A549 (cell line): Measurements from ENCODE around the gene CCL24. TPM values are rescaled to one million over a fixed set of nuclear protein-coding genes. Genes with fewer than 3 reads are reported as not detected.

ENCODE experiments used
- ATAC-seq, 2 experiments: fragments of 200-7000 bp in 1 of 2; fragments of >200 bp in 1 of 2; cut with Nextera tagmentation in 1 of 2; cut with Tn5 transposase in 1 of 2; 3 replicates each; pipeline versions ENCODE4 v1.8.0 to v1.9.1; 2018 to 2020; ENCODE audit warnings: mild to moderate bottlenecking in 1 of 2, moderate library complexity in 1 of 2
- CTCF ChIA-PET: fragments of 300-600 bp; sonication (Branson Sonifier 250); formaldehyde crosslinking; extraction: SDS; loops from one replicate; lab custom pipeline; 2021; ENCODE audit warnings: antibody characterized with exemption, inconsistent platforms; lab: Yijun Ruan, JAX
- POLR2A ChIA-PET: fragments of 350-600 bp; formaldehyde crosslinking; extraction: SDS; loops from one replicate; lab custom pipeline; 2021; ENCODE audit warnings: antibody characterized with exemption, inconsistent platforms; lab: Yijun Ruan, JAX
- DNase-seq, 2 experiments: peaks; one replicate each; pipeline versions ENCODE4 v3.0.0 to v3.0.0-alpha.2; 2011 to 2016; ENCODE audit warnings: low read depth in 1 of 2, low spot score in 1 of 2
- FAIRE-seq: peaks from 2 replicates; lab custom pipeline; 2011; peaks lifted over from hg19 to GRCh38; lab: Jason Lieb, UNC
- H3K27ac ChIP-seq, 2 experiments: fragments of >200 bp; sonication (Bioruptor Twin); formaldehyde crosslinking; 3 replicates each; pipeline ENCODE4 v1.5.1; 2016 to 2017
- H3K4me1 ChIP-seq: fragments of >200 bp; sonication (Bioruptor Twin); formaldehyde crosslinking; 3 replicates; pipeline ENCODE4 v1.6.1; 2016
- H3K4me2 ChIP-seq: fragments of >200 bp; sonication (Bioruptor Twin); formaldehyde crosslinking; 3 replicates; pipeline ENCODE4 v1.6.1; 2016
- H3K4me3 ChIP-seq: fragments of >200 bp; sonication (Bioruptor Twin); formaldehyde crosslinking; 3 replicates; pipeline ENCODE4 v1.5.1; 2016
- H3K9me3 ChIP-seq: fragments of >200 bp; sonication (Bioruptor Twin); formaldehyde crosslinking; 3 replicates; pipeline ENCODE4 v1.6.1; 2016
- BHLHE40 ChIP-seq: IDR thresholded peaks from 2 replicates; pipeline ENCODE4 v1.6.1; 2012; ENCODE audit warnings: low read depth, low read length, inconsistent platforms
- CHD2 ChIP-seq: fragments of 150-350 bp; IDR thresholded peaks from 2 replicates; pipeline ENCODE4 v1.6.1; 2014; ENCODE audit warnings: low read length; ENCODE audit not compliant: partially characterized antibody
- CHD4 ChIP-seq: fragments of 200-600 bp; sonication (generic); IDR thresholded peaks from 2 replicates; pipeline ENCODE4 v1.6.1; 2016; ENCODE audit warnings: antibody characterized with exemption, mild to moderate bottlenecking, borderline replicate concordance
- E2F6 ChIP-seq: IDR thresholded peaks from 2 replicates; pipeline ENCODE4 v1.6.1; 2012; ENCODE audit warnings: low read depth, borderline replicate concordance
- EHF ChIP-seq: fragments of 250-450 bp; sonication (Bioruptor Pico); IDR thresholded peaks from 2 replicates; pipeline ENCODE4 v1.5.0; 2020; ENCODE audit warnings: mild to moderate bottlenecking
- EHMT2 ChIP-seq: fragments of 200-600 bp; sonication (generic); IDR thresholded peaks from 2 replicates; pipeline ENCODE4 v1.6.1; 2016; ENCODE audit warnings: antibody characterized with exemption, low read depth, mild to moderate bottlenecking, moderate library complexity
- ELK1 ChIP-seq: fragments of 150-350 bp; IDR thresholded peaks from 2 replicates; pipeline ENCODE4 v1.6.1; 2014; ENCODE audit warnings: low read depth, mild to moderate bottlenecking, low read length
- EP300 ChIP-seq, 2 experiments: fragments of >200 bp; sonication (Bioruptor Twin); formaldehyde crosslinking; IDR thresholded peaks; 2 replicates in 1 of 2; 3 replicates in 1 of 2; pipeline ENCODE4 v1.6.1; 2016 to 2017
- ESRRA ChIP-seq: fragments of 150-350 bp; IDR thresholded peaks from 2 replicates; pipeline ENCODE4 v1.6.1; 2014; ENCODE audit warnings: mild to moderate bottlenecking, low read length, borderline replicate concordance
- FOSL2 ChIP-seq, 2 experiments: fragments of 450-650 bp in 1 of 2; fragments of >200 bp in 1 of 2; sonication (Bioruptor Twin) in 1 of 2; formaldehyde crosslinking; IDR thresholded peaks; 2 replicates each; pipeline versions ENCODE4 v1.5.0 to v1.6.1; 2016 to 2020; ENCODE audit warnings: mild to moderate bottlenecking in 1 of 2, moderate library complexity in 1 of 2
- HDAC2 ChIP-seq: fragments of 200-600 bp; sonication (generic); IDR thresholded peaks from 2 replicates; pipeline ENCODE4 v1.6.1; 2016
- HEYL ChIP-seq: fragments of 250-450 bp; sonication (Bioruptor Pico); IDR thresholded peaks from 2 replicates; pipeline ENCODE4 v1.8.0; 2021; ENCODE audit warnings: mild to moderate bottlenecking, moderate library complexity
- JUNB ChIP-seq: fragments of >200 bp; sonication (Bioruptor Twin); formaldehyde crosslinking; IDR thresholded peaks from 2 replicates; pipeline ENCODE4 v1.6.1; 2016
- KDM5A ChIP-seq: fragments of 200-600 bp; sonication (generic); IDR thresholded peaks from 2 replicates; pipeline ENCODE4 v1.6.1; 2016; ENCODE audit warnings: antibody characterized with exemption, mild to moderate bottlenecking
- MAFK ChIP-seq: fragments of 450-650 bp; IDR thresholded peaks from 2 replicates; pipeline ENCODE4 v1.6.1; 2014; ENCODE audit not compliant: partially characterized antibody
- POLR2A ChIP-seq: IDR thresholded peaks from 2 replicates; pipeline ENCODE4 v1.6.1; 2012; ENCODE audit warnings: mild to moderate bottlenecking, low read length
- RAD21 ChIP-seq, 2 experiments: fragments of >200 bp in 1 of 2; sonication (Bioruptor Twin) in 1 of 2; formaldehyde crosslinking in 1 of 2; IDR thresholded peaks in 1 of 2; conservative IDR thresholded peaks in 1 of 2; 2 replicates in 1 of 2; 3 replicates in 1 of 2; pipeline ENCODE4 v1.6.1; 2012 to 2018; ENCODE audit warnings: inconsistent platforms in 1 of 2
- RARB ChIP-seq: fragments of 250-450 bp; sonication (Bioruptor Pico); IDR thresholded peaks from 2 replicates; pipeline ENCODE4 v1.8.0; 2021; ENCODE audit warnings: mild to moderate bottlenecking, moderate library complexity
- RCOR1 ChIP-seq: fragments of 150-350 bp; IDR thresholded peaks from 2 replicates; pipeline ENCODE4 v1.6.1; 2014; ENCODE audit warnings: antibody characterized with exemption, low read length, low read depth
- RNF2 ChIP-seq: fragments of 200-600 bp; sonication (generic); IDR thresholded peaks from 2 replicates; pipeline ENCODE4 v1.6.1; 2016; ENCODE audit warnings: low read depth, mild to moderate bottlenecking, antibody characterized with exemption, moderate library complexity, borderline replicate concordance
- SMC3 ChIP-seq: fragments of >200 bp; sonication (Bioruptor Twin); formaldehyde crosslinking; IDR thresholded peaks from 3 replicates; pipeline ENCODE4 v1.6.1; 2018; ENCODE audit warnings: inconsistent platforms
- TP53 ChIP-seq: fragments of 250-450 bp; sonication (Bioruptor Pico); IDR thresholded peaks from 2 replicates; pipeline ENCODE4 v1.5.0; 2021; ENCODE audit warnings: mild to moderate bottlenecking, moderate library complexity
- ZSCAN20 ChIP-seq: fragments of 250-450 bp; sonication (Bioruptor Pico); IDR thresholded peaks from 2 replicates; pipeline ENCODE4 v1.8.0; 2022; ENCODE audit warnings: mild to moderate bottlenecking, moderate library complexity
- WGBS: methylation state at CpG from one replicate; pipeline ENCODE4 v1.1.6; 2017; ENCODE audit errors: missing lambda C conversion rate; 5-methylcytosine and 5-hydroxymethylcytosine counted together
- polyA plus RNA-seq, 4 experiments: library from polyadenylated mRNA; depleted of rRNA in 3 of 4; stranded (reverse); fragments of >200 nt; fragmentation: RNase III in 1 of 4; extraction: RNeasy Plus Mini Kit Qiagen cat#74134 plus additional on column Dnase treatment in 1 of 4; gene quantifications; 2 replicates in 3 of 4; 3 replicates in 1 of 4; pipeline ENCODE4 v1.2.3, GENCODE V29; 2011 to 2017
- TF ChIP-seq, protein P1 (sequence below): IDR thresholded peaks from 2 replicates; pipeline ENCODE4 v1.6.1; 2012

CCL24 gene
- polyA plus RNA-seq, 2 of the 4 experiments (the other 2 are of a cell fraction): 0.14 TPM; not detected in 1

- FAIRE-seq: no peak
- 7% methylated on average over 1 of the region's 1 CpG for WGBS
Observed at GRCh38 chr7:75820688-75821087, 7.1 kb upstream of the CCL24 start.

GRCh38 chr7:75819711-75820110 is 6.1 kb upstream of the CCL24 start:
- H3K27ac ChIP-seq: no peak overlapping the region
- DNase-seq (no peak), ATAC-seq (no peak), FAIRE-seq (no peak)
- 0 out of 3 replicates have a peak, but pooled peaks cover 4% of the 10 kb centered on the region for H3K4me1 ChIP-seq
- ChIA-PET CTCF (no interaction called here), POLR2A (no interaction called here)
- WGBS: 54% methylated on average over 2 of the region's 2 CpGs
- H3K4me2 ChIP-seq: no peak overlapping the region
- TF ChIP-seq CHD2: no peak
- TF ChIP-seq BHLHE40: no peak
- TF ChIP-seq RNF2: no peak
- no peak for TF ChIP-seq KDM5A
- no peak for TF ChIP-seq HDAC2
- no peak for TF ChIP-seq RAD21 (conservative IDR thresholded peaks at IDR 0.05 in 1 of 2, IDR thresholded peaks at IDR 0.05 in 1 of 2)
- TF ChIP-seq POLR2A: no peak
- TF ChIP-seq CHD4: no peak
- TF ChIP-seq EHF (CRISPR knock-in tag): no peak
- TF ChIP-seq HEYL: no peak
- TF ChIP-seq TP53 (CRISPR knock-in tag): no peak
- TF ChIP-seq RCOR1: no peak
- no peak for TF ChIP-seq ESRRA
- TF ChIP-seq EP300 (IDR thresholded peaks at IDR 0.05): no peak
- TF ChIP-seq SMC3: no peak
- TF ChIP-seq, protein P1, sequence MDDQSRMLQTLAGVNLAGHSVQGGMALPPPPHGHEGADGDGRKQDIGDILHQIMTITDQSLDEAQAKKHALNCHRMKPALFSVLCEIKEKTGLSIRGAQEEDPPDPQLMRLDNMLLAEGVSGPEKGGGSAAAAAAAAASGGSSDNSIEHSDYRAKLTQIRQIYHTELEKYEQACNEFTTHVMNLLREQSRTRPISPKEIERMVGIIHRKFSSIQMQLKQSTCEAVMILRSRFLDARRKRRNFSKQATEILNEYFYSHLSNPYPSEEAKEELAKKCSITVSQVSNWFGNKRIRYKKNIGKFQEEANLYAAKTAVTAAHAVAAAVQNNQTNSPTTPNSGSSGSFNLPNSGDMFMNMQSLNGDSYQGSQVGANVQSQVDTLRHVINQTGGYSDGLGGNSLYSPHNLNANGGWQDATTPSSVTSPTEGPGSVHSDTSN: no peak
- no peak for TF ChIP-seq JUNB
- no peak overlapping the region for H3K4me3 ChIP-seq
- no peaks in the 10 kb centered on the region for H3K9me3 ChIP-seq

More at GRCh38 chr7:75820688-75821087, 7.1 kb upstream of the CCL24 start:
- Histone ChIP-seq H3K4me3 (no peak overlapping the region), H3K27ac (no peak overlapping the region), H3K4me2 (no peak overlapping the region), H3K9me3 (no peaks in the 10 kb centered on the region), H3K4me1 (0 out of 3 replicates have a peak, but pooled peaks cover 4% of the 10 kb centered on the region)
- ChIA-PET POLR2A (no interaction called here), CTCF (no interaction called here)
- TF ChIP-seq ZSCAN20 (CRISPR knock-in tag): no peak
- no peak for TF ChIP-seq MAFK
- no peak for TF ChIP-seq E2F6
- TF ChIP-seq ELK1: no peak
- TF ChIP-seq FOSL2 (IDR thresholded peaks at IDR 0.05): no peak
- TF ChIP-seq FOSL2 (CRISPR knock-in tag; IDR thresholded peaks at IDR 0.05): no peak
- no peak for TF ChIP-seq HDAC2
- no peak for TF ChIP-seq EHMT2
- no peak for TF ChIP-seq ESRRA
- TF ChIP-seq BHLHE40: no peak
- ATAC-seq: no peak
- DNase-seq: no peak

GRCh38 chr7:75818472-75818871 is 4.9 kb upstream of the CCL24 start:
- POLR2A ChIA-PET: no interaction called here
- FAIRE-seq (no peak), DNase-seq (no peak), ATAC-seq (no peak)
- no peak overlapping the region for H3K4me2 ChIP-seq
- H3K4me3 ChIP-seq: no peak overlapping the region
- CTCF ChIA-PET: no interaction called here
- TF ChIP-seq SMC3 (no peak), POLR2A (no peak), RNF2 (no peak), RARB (CRISPR knock-in tag) (no peak)
- no peaks in the 10 kb centered on the region for H3K9me3 ChIP-seq
- no peak overlapping the region for H3K27ac ChIP-seq
- WGBS: 56% methylated on average over 5 of the region's 5 CpGs
- H3K4me1 ChIP-seq: 0 out of 3 replicates have a peak, but pooled peaks cover 4% of the 10 kb centered on the region
